Measurements from ENCODE around the gene GYS2.
A peak's percentile ranks its signal among the peaks of the same experiment; 100 is the strongest.

GYS2 gene

GRCh38 chr12:21541773-21542172, 62.9 kb downstream of the GYS2 start:
- DNase-seq (ENCODE audit: low spot score), result no peak
- in situ Hi-C loops (cut with MboI; ENCODE audit: low sequenced_read_pairs, unreplicated experiment), result no loop called here
- TF ChIP-seq CTCF (IDR thresholded peaks at IDR 0.05; ENCODE audit: borderline replicate concordance, control extremely low read depth, extremely low read depth, insufficient read depth, missing control alignments), result no peak

DNA sequence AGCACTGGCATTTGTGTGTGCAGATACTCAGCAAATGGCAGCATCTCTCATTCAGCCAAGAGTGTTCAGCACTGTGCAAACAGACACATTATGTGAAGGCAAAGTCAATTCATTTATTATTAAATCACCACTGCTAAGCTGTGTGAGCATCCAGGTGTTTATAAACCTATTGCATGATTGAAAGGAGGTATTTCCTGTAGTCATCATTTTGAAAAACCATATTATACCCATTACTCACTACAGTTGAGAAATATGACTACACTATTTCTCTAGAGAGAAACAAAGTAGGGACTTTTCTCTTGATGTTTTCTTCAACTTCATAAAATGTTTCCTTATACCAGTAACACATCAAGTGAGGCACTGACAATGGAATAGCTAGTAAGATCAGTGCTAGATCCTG, 64.8 kb downstream of the GYS2 start:
- in situ Hi-C loops (cut with MboI; ENCODE audit: low sequenced_read_pairs, unreplicated experiment), result no loop called here
- no peak for TF ChIP-seq CTCF (IDR thresholded peaks at IDR 0.05; ENCODE audit: borderline replicate concordance, control extremely low read depth, extremely low read depth, insufficient read depth, missing control alignments)

DNA sequence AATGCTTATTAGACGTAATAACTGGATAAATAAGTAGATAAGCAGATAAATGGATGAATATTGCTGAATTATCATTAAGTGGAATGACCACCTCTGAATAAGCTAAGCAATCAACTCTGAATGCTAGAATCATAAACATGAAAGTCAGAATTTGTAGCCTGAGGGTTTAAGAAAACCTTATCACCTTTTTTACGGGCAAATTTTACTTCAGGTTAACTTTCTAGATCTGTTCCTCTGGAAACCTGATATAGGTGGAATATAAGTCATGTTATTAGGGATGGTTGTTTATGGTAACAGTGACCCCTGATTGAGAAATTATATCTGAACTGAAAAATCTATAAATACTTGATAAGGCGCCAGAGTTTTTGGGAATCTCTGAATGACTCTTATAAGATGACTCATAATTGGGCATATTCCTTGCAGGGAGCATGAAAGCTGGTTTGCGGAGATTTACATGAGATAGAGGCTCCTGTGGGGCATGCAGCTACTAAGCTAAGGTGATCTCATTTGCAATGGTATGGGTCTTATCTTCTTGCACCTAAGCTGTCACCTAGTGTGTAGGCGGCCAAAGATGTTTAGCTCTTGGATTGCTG, 66.5 kb downstream of the GYS2 start:
- in situ Hi-C loops (cut with MboI; ENCODE audit: low sequenced_read_pairs, unreplicated experiment), result no loop called here
- no peak for DNase-seq (ENCODE audit: low spot score)
- no peak for TF ChIP-seq CTCF (IDR thresholded peaks at IDR 0.05; ENCODE audit: borderline replicate concordance, control extremely low read depth, extremely low read depth, insufficient read depth, missing control alignments)

More for the DNA sequence above, 64.8 kb downstream of the GYS2 start:
- DNase-seq (ENCODE audit: low spot score), result no peak

DNA sequence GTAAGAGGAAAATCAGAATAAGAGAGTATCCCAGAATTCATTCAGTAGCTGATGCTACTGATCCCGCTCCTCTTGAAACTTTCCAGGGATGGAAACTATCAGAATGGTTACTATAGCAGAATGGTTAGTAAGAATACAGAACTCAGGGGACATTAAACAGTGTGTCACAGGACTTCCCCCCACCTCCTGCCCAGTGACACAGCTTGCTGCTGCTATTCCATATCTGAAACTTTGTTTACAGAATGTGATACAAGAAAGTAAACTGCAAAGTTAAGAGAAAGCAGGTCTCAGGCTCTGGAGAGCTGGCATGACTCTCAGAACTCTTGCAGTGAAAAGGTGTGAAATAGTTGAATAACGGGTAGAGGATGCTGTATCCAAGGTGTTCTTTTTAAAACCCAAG, 75.2 kb downstream of the GYS2 start:
- in situ Hi-C loops (cut with MboI; ENCODE audit: low sequenced_read_pairs, unreplicated experiment), result no loop called here

GRCh38 chr12:21528953-21529352, 75.7 kb downstream of the GYS2 start:
- in situ Hi-C loops (cut with MboI; ENCODE audit: low sequenced_read_pairs, unreplicated experiment), result no loop called here
- DNase-seq (ENCODE audit: low spot score), result no peak
- TF ChIP-seq CTCF (IDR thresholded peaks at IDR 0.05; ENCODE audit: borderline replicate concordance, control extremely low read depth, extremely low read depth, insufficient read depth, missing control alignments), result no peak

More for the DNA sequence above, 75.2 kb downstream of the GYS2 start:
- no peak for TF ChIP-seq CTCF (IDR thresholded peaks at IDR 0.05; ENCODE audit: borderline replicate concordance, control extremely low read depth, extremely low read depth, insufficient read depth, missing control alignments)
- no peak for DNase-seq (ENCODE audit: low spot score)

GRCh38 chr12:21527451-21528180, 77.0 kb downstream of the GYS2 start:
- peak; percentile 56 for DNase-seq (ENCODE audit: low spot score)
- TF ChIP-seq CTCF (IDR thresholded peaks at IDR 0.05; ENCODE audit: borderline replicate concordance, control extremely low read depth, extremely low read depth, insufficient read depth, missing control alignments), result no peak
- in situ Hi-C loops (cut with MboI; ENCODE audit: low sequenced_read_pairs, unreplicated experiment), result no loop called here

Data from GM13976 (cell line).